ENCODE measurements around the gene FRMD5.

The FRMD5 gene

DNA sequence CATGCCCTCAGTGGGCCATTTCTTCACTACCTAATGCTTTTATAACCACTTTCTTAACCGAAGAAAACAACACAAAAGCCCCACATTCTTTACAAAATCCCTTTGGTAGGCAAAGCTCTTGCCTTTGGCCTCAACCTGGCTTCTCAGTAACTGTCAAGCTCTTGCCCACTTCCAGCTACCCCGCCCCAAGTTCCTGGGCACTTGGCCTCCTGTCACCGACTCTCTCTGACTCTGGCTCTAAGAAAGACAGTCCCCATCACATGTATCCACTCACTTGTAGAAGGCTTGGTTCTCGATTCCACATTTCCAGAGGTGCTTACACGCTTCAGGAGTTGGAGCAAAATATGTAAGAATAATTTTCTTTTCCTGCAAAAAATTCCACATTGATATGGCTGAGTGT lies 307.2 kb downstream of the FRMD5 start:
- no peak for TF ChIP-seq CTCF (IDR thresholded peaks at IDR 0.05; ENCODE audit: control insufficient read depth, insufficient read depth, low read depth, low read length, missing control alignments)
- H3K4me3 ChIP-seq (ENCODE audit: control insufficient read depth, low read depth, low read length) = no peak overlapping the region
- no peak for DNase-seq (ENCODE audit: low read depth)

DNA sequence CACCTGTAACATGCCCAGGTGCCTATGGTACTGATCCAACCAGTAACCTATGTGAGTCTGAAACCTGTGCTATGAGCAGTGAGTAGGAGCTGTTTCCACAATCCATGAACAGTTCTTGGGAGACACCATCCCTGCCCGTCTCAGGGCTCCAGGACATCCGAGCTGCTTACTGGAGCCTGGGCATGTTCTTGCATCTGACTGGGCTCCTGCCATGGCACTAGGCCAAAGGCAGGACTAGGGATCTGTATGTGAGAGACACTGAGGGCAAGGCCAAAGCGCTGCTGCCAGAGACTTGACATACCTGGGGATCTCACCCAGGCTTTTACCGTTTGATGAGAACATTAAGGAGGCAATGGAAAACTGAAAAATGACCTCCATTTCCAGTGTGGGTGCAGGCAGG lies 308.5 kb downstream of the FRMD5 start:
- H3K4me3 ChIP-seq (ENCODE audit: control insufficient read depth, low read depth, low read length) = no peak overlapping the region
- no peak for DNase-seq (ENCODE audit: low read depth)
- no peak for TF ChIP-seq CTCF (IDR thresholded peaks at IDR 0.05; ENCODE audit: control insufficient read depth, insufficient read depth, low read depth, low read length, missing control alignments)

DNA sequence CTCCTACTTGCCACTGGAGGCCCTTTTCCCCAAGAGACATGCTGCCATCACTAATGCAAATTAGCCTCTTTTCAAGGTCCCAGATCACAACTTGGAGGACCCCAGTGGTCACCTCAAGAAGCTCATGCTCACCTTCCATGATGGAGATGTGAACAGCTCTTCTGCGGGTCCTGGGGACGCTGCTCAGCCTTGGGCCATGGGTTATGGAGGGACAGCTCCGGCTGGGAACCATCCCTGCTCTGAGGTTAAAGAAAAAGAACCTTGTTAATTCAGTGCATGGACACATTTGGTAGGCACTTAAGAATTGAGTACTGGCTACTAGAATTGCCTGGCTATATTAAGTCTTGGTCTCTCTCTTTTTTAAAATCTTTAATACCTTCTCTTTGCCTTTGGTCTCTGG lies 311.5 kb downstream of the FRMD5 start:
- TF ChIP-seq CTCF (IDR thresholded peaks at IDR 0.05; ENCODE audit: control insufficient read depth, insufficient read depth, low read depth, low read length, missing control alignments) = no peak
- no peak overlapping the region for H3K4me3 ChIP-seq (ENCODE audit: control insufficient read depth, low read depth, low read length)
- DNase-seq (ENCODE audit: low read depth) = no peak

- DNase-seq (ENCODE audit: low read depth) = no peak
- no peak overlapping the region for H3K4me3 ChIP-seq (ENCODE audit: control insufficient read depth, low read depth, low read length)
- TF ChIP-seq CTCF (IDR thresholded peaks at IDR 0.05; ENCODE audit: control insufficient read depth, insufficient read depth, low read depth, low read length, missing control alignments) = peak; percentile 49
Observed at GRCh38 chr15:43881944-43882343, 313.1 kb downstream of the FRMD5 start.

- TF ChIP-seq CTCF (IDR thresholded peaks at IDR 0.05; ENCODE audit: control insufficient read depth, insufficient read depth, low read depth, low read length, missing control alignments) = no peak
- H3K4me3 ChIP-seq (ENCODE audit: control insufficient read depth, low read depth, low read length) = no peak overlapping the region
- DNase-seq (ENCODE audit: low read depth) = no peak
Observed at GRCh38 chr15:43881245-43881644, 313.8 kb downstream of the FRMD5 start.

DNA sequence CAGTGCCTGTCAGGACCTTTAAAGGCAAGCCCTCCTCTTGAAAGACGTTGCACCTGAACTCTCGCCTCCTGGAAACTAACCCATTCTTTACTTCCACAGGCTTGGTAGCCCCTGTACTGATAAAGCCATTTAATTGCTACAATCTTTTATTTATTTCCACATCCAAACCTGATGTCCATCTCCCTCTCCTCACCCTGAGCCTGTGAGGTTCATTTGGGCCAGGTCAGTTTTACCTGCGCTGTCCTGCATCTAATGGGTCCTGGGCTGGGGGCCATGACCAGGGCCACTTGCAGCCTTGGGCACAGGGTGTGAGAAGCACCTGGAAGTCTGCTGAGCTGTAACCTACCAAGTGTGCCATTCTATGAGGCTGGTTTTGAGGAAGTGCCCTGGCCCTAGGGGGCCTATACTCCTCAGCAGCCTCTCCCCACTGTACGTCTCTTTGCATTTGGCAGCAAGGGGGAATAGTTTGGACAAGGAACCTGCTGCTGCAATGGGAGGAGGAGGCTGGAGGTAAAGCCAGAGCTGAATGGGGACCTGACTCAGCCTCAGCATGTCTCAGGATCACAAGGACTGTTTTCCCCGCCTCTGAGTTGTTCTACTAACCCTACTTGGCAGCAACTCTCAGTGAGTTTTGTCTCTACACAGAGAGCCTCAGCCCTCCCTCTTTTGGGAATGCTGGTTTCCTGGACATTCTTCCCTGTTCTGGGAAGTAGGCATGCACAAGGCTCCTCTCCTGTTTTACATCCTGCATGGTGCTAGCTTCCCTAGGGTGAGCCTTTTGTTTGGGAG lies 314.5 kb downstream of the FRMD5 start:
- TF ChIP-seq CTCF (IDR thresholded peaks at IDR 0.05; ENCODE audit: control insufficient read depth, insufficient read depth, low read depth, low read length, missing control alignments) = no peak
- no peak for DNase-seq (ENCODE audit: low read depth)
- no peak overlapping the region for H3K4me3 ChIP-seq (ENCODE audit: control insufficient read depth, low read depth, low read length)
